SU-DHL-6 (cell line): Measurements from ENCODE around the gene LRRC25.

Experiments
- H2AFZ ChIP-seq: fragments of 200-600 bp; sonication (generic); 2 replicates; pipeline ENCODE4 v1.6.1; 2014; ENCODE audit warnings: low read depth, mild to moderate bottlenecking, moderate library complexity, mixed read lengths, antibody characterized with exemption, low read length; ENCODE audit not compliant: severe bottlenecking
- H3F3A ChIP-seq: fragments of 200-600 bp; shearing (Covaris generic); 2 replicates; pipeline ENCODE4 v1.6.0; 2016; ENCODE audit warnings: antibody characterized with exemption, mild to moderate bottlenecking; ENCODE audit not compliant: insufficient read depth
- H3K27ac ChIP-seq: fragments of 200-600 bp; sonication (generic); 2 replicates; pipeline ENCODE4 v1.5.1; 2016; ENCODE audit warnings: low read depth, mild to moderate bottlenecking, low read length, moderate library complexity, mixed read lengths
- H3K27me3 ChIP-seq: fragments of 200-600 bp; sonication (generic), shearing (Covaris generic); 2 replicates; pipeline ENCODE4 v1.6.0; 2014; ENCODE audit warnings: mild to moderate bottlenecking, low read length
- H3K36me3 ChIP-seq: fragments of 200-600 bp; sonication (generic); 2 replicates; pipeline ENCODE4 v1.6.1; 2014; ENCODE audit warnings: mild to moderate bottlenecking, low read length, mixed read lengths
- H3K4me2 ChIP-seq: fragments of 300-600, 200-600 bp; shearing (Covaris generic), sonication (generic); 2 replicates; pipeline ENCODE4 v1.6.0; 2014; ENCODE audit warnings: low read length, low read depth, mild to moderate bottlenecking; ENCODE audit not compliant: poor library complexity, severe bottlenecking
- H3K4me3 ChIP-seq: fragments of 200-600 bp; sonication (generic); 2 replicates; pipeline ENCODE4 v1.5.1; 2014; ENCODE audit warnings: antibody characterized with exemption, low read length, mild to moderate bottlenecking, mixed read lengths; ENCODE audit not compliant: insufficient read depth, poor library complexity, severe bottlenecking
- H3K79me2 ChIP-seq: fragments of 200-600 bp; sonication (generic); 2 replicates; pipeline ENCODE4 v1.6.1; 2014; ENCODE audit warnings: mild to moderate bottlenecking, low read length, moderate library complexity; ENCODE audit not compliant: insufficient read depth
- H3K9ac ChIP-seq: fragments of 200-600 bp; sonication (generic); 2 replicates; pipeline ENCODE4 v1.7.0; 2014; ENCODE audit warnings: mild to moderate bottlenecking, low read length
- H3K9me2 ChIP-seq: fragments of 200-600 bp; sonication (generic); replicated peaks from 2 replicates; pipeline ENCODE4 v1.6.1; 2014; ENCODE audit warnings: low read length; ENCODE audit not compliant: insufficient read depth
- H3K9me3 ChIP-seq: fragments of 200-600 bp; sonication (generic); 2 replicates; pipeline ENCODE4 v1.6.1; 2014; ENCODE audit warnings: low read length, mixed read lengths; ENCODE audit not compliant: insufficient read depth
- H4K20me1 ChIP-seq: fragments of 200-600 bp; sonication (generic); 2 replicates; pipeline ENCODE4 v1.6.1; 2014; ENCODE audit warnings: low read depth, mild to moderate bottlenecking, antibody characterized with exemption, low read length, moderate library complexity, mixed read lengths
- CTCF ChIP-seq: fragments of 200-600 bp; sonication (generic); IDR thresholded peaks from one replicate; pipeline ENCODE4 v1.5.1; 2017; ENCODE audit warnings: antibody characterized with exemption, mild to moderate bottlenecking, low read length, moderate library complexity; ENCODE audit not compliant: insufficient read depth, poor library complexity, severe bottlenecking
- EZH2phosphoT487 ChIP-seq: fragments of 200-600 bp; sonication (generic), shearing (Covaris generic); conservative IDR thresholded peaks from 2 replicates; pipeline ENCODE4 v1.6.1; 2018; ENCODE audit warnings: mild to moderate bottlenecking, antibody characterized with exemption, low read length, moderate library complexity, mixed read lengths

The LRRC25 gene

GRCh38 chr19:18373892-18374629 lies 23.4 kb downstream of the LRRC25 start:
- H2AFZ ChIP-seq, result no peak overlapping the region
- H3K79me2 ChIP-seq, result no peaks in the 10 kb centered on the region
- no peaks in the 10 kb centered on the region for H3F3A ChIP-seq
- no peaks in the 10 kb centered on the region for H3K9me3 ChIP-seq
- H3K27ac ChIP-seq, result no peak overlapping the region
- H3K4me3 ChIP-seq, result no peak overlapping the region
- H3K36me3 ChIP-seq, result no peaks in the 10 kb centered on the region
- H3K9me2 ChIP-seq, result no peaks in the 10 kb centered on the region
- no peak for TF ChIP-seq CTCF
- TF ChIP-seq EZH2phosphoT487, result no peak
- no peak overlapping the region for H3K9ac ChIP-seq
- H4K20me1 ChIP-seq, result no peaks in the 10 kb centered on the region
- H3K27me3 ChIP-seq, result no peaks in the 10 kb centered on the region
- H3K4me2 ChIP-seq, result no peak overlapping the region

DNA sequence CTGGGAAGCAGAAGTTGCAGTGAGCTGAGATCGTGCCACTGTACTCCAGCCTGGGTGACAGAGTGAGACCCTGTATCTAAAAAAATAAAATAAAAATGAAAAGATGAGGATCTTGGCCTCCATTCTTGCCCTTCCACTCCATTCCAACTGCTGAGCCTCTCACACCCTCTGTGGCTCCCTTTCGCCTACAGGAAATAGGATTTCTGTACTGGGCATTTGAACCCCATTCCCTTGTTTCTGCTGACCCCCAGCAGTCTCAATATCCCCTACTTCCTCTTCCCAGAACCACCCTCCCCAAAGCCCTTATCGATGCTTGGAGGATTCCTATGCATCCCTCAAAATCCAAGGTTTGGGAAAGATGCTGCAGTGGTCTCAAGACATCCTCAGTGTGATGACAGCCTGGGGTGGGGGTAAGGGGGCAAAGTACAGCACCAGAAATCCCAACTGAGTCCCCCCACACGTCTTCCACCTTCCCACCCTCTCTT lies 24.0 kb downstream of the LRRC25 start:
- Histone ChIP-seq H4K20me1 (no peaks in the 10 kb centered on the region), H3K36me3 (no peaks in the 10 kb centered on the region), H3K27me3 (no peaks in the 10 kb centered on the region), H3K4me3 (no peak overlapping the region), H3K9me3 (no peaks in the 10 kb centered on the region), H3K9me2 (no peaks in the 10 kb centered on the region), H2AFZ (no peak overlapping the region), H3K4me2 (no peak overlapping the region), H3F3A (no peaks in the 10 kb centered on the region), H3K27ac (no peak overlapping the region), H3K9ac (no peak overlapping the region), H3K79me2 (no peaks in the 10 kb centered on the region)
- TF ChIP-seq EZH2phosphoT487 (no peak), CTCF (no peak)

DNA sequence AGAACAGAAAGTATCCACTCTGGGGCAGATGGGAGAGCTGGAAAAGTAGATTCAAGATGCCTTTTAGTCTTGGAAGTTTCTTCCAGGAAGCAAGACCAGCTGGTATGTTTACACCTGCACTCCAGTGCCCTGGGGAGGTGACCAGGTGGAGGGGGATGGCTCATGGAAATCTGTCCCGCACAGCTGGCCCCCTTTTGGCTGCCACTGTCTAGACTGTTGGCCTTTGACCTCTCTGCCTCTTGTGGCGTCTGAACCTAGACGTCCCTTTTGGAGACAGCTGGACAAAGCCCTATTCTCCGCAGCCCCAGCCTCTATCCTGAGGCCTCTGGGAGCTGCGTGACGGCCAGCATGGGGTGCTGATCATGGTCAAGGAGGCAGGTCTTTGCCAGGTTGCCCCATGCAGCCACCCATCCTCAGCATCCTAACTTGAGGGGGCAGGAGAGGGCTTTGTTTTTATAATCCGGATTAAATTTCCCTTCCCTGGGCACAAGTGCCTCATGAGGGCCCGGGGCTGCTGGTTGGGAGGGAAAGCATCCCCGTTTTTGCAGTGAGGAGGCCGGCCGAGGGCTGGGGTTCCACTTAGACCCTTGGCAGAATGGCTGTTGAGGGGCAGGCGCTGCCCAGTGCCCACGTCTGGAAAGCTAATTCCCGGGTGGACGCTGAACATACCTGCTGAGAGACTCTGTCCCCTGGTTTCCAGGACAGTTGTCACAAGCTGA lies 28.8 kb downstream of the LRRC25 start:
- Histone ChIP-seq H3F3A (no peaks in the 10 kb centered on the region), H3K27ac (no peak overlapping the region), H3K27me3 (no peaks in the 10 kb centered on the region), H3K4me3 (no peak overlapping the region), H3K4me2 (no peak overlapping the region), H3K9ac (no peak overlapping the region), H3K9me2 (no peaks in the 10 kb centered on the region), H3K36me3 (no peaks in the 10 kb centered on the region), H3K79me2 (no peaks in the 10 kb centered on the region), H4K20me1 (no peaks in the 10 kb centered on the region), H3K9me3 (no peaks in the 10 kb centered on the region), H2AFZ (no peak overlapping the region)
- no peak for TF ChIP-seq CTCF
- TF ChIP-seq EZH2phosphoT487, result no peak
